NCI-H345 (cell line): Measurements from ENCODE around the gene AIF1.

Experiments
- DNase-seq: peaks from one replicate; lab custom pipeline; 2025; lab: John Stamatoyannopoulos, UW

AIF1 gene

GRCh38 chr6:31663961-31664789 lies 49.1 kb downstream of the AIF1 start:
- no peak for DNase-seq

GRCh38 chr6:31664790-31665500 lies 49.9 kb downstream of the AIF1 start, which contains the start of gene GPANK1:
TSS of gene GPANK1 (minus strand) at chr6:31664997. CDS start at chr6:31664478, 519 bp downstream.
- peak; percentile 93 for DNase-seq

- peak; percentile 99 for DNase-seq
Observed at GRCh38 chr6:31665501-31666336, 50.7 kb downstream of the AIF1 start, which contains the start of gene CSNK2B. TSS of gene CSNK2B (plus strand) at chr6:31666080. CDS start at chr6:31666832, 752 bp downstream.

- DNase-seq, result no peak
Observed at GRCh38 chr6:31666337-31666965, 51.4 kb downstream of the AIF1 start.
